ENCODE data around the gene MKI67. TPM values are rescaled to one million over a fixed set of nuclear protein-coding genes. Genes with fewer than 3 reads are reported as not detected.
"Not testable (repeated sequence)": the region's sequence is repeated elsewhere in the genome, so short reads cannot be mapped to it uniquely, and the experiment has no call there.

Gene MKI67
- total RNA-seq, 2 donors from 2014 or later: 0.35 to 4.0 TPM

- Histone ChIP-seq H3K9me3 (peaks cover 0 to 9% of the 10 kb centered on the region in 2 donors), H3K27me3 (no peaks in the 10 kb centered on the region), H3K4me1 (no peaks in the 10 kb centered on the region), H3K4me3 (no peak overlapping the region), H3K36me3 (no peaks in the 10 kb centered on the region), H3K27ac (no peak overlapping the region)
- TF ChIP-seq CTCF (IDR thresholded peaks at IDR 0.05): no peak
- no peak for DNase-seq (ENCODE audit: low spot score)
Observed at GRCh38 chr10:128167926-128168520, 41.8 kb upstream of the MKI67 start.

GRCh38 chr10:128167123-128167522, 40.9 kb upstream of the MKI67 start:
- not testable (repeated sequence) for H3K27me3 ChIP-seq

DNA sequence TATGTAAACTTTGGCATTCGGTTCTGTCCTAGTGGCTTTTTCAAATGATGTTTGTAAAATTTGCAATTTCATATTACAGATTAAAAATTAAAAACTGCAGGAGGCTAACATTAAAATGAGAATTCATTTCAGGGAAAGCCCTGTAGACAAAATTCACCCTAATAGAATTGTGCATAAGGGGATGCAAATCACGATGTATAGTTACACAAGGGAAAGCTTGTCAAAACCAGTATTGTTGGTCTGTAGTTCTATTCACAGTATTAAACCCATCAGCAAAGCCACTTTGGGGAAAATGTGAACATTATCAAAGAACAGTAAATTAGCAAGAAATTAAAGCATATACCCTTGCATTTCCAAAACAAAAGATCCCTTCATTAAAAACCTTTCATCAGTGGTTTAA, 39.9 kb upstream of the MKI67 start:
- no peak for DNase-seq (ENCODE audit: low spot score)
- Histone ChIP-seq H3K4me3 (no peak overlapping the region), H3K27ac (no peak overlapping the region), H3K4me1 (no peaks in the 10 kb centered on the region), H3K36me3 (no peaks in the 10 kb centered on the region), H3K9me3 (no peaks in the 10 kb centered on the region), H3K27me3 (no peaks in the 10 kb centered on the region)
- no peak for TF ChIP-seq CTCF (IDR thresholded peaks at IDR 0.05)

More at GRCh38 chr10:128167123-128167522, 40.9 kb upstream of the MKI67 start:
- H3K9me3 ChIP-seq; H3K27ac ChIP-seq; H3K4me1 ChIP-seq; H3K36me3 ChIP-seq; H3K4me3 ChIP-seq; DNase-seq (ENCODE audit: low spot score): not testable (repeated sequence)

DNA sequence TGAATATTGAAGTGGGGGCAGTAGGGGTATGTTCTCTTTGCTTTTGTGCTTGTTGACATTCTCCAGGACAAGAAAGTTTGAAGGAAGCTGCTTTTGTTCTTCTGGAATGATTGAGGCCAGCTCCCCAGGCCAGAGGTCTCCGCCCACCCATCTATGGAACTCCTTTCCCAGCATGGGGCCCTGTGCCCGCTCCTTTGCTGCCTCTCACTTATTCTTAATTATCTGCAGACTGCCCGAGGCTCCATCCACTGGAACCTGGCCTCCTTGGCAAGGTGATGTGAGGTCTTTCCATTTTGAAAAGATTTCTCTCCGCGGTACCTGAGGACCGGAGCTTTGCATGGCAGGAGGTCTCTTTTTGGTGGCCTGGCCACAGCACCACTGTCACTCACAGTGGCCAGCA, 39.3 kb upstream of the MKI67 start:
- H3K27me3 ChIP-seq: no peaks in the 10 kb centered on the region
- H3K36me3 ChIP-seq: no peaks in the 10 kb centered on the region
- TF ChIP-seq CTCF (IDR thresholded peaks at IDR 0.05): no peak
- no peaks in the 10 kb centered on the region for H3K4me1 ChIP-seq
- H3K4me3 ChIP-seq: no peak overlapping the region
- DNase-seq (ENCODE audit: low spot score): no peak
- H3K27ac ChIP-seq: no peak overlapping the region
- no peaks in the 10 kb centered on the region for H3K9me3 ChIP-seq

DNA sequence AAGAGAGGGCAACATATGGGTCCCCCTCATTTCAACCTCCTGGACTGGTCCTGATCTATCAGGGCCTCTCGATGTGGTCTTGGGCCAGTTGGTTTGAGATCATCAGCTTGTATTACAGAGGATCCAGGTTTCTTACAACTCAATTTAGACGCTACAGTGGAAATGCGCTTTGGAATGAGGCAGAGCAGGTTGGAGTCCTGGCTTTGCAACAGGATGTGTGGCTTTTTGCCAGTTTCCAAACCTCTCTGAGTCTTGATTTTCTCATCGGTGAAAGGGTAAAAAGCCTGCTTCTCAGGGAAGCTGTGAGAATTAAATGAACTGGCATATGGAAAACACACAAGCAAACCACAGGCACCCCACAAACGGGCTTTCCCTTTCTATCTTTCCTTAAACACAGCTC, 37.5 kb upstream of the MKI67 start:
- Histone ChIP-seq H3K4me3 (no peak overlapping the region), H3K27me3 (no peaks in the 10 kb centered on the region), H3K4me1 (no peaks in the 10 kb centered on the region), H3K27ac (no peak overlapping the region), H3K9me3 (no peaks in the 10 kb centered on the region), H3K36me3 (no peaks in the 10 kb centered on the region)
- DNase-seq (ENCODE audit: low spot score): no peak
- no peak for TF ChIP-seq CTCF (IDR thresholded peaks at IDR 0.05)

DNA sequence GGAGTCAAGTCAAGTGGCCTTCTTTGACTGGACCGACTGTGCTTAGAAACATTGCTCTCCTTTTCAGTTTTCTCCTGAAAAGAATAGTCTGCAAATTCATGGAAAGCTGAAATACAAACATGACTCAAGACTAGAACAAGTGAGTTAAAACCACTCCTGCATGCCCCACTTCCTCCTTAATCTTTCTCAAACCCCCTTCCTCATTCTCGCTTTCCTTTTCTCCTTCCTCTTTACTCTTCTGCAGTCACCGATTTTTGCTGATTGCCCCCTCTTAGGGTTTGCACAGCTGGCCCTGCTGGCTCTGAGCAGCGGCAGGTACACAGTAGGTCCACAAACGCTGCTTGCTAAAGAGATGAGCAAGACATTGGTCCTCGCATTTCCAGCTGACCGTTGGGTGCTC, 34.8 kb upstream of the MKI67 start:
- Histone ChIP-seq H3K4me3 (no peak overlapping the region), H3K9me3 (no peaks in the 10 kb centered on the region), H3K27me3 (no peaks in the 10 kb centered on the region), H3K36me3 (no peaks in the 10 kb centered on the region), H3K27ac (no peak overlapping the region), H3K4me1 (no peaks in the 10 kb centered on the region)
- DNase-seq (ENCODE audit: low spot score): no peak
- TF ChIP-seq CTCF (IDR thresholded peaks at IDR 0.05): no peak

All from right atrium auricular region (tissue), 2 donors.